Measurements from ENCODE around the gene GBP7.
"Not testable (repeated sequence)": the region's sequence is repeated elsewhere in the genome, so short reads cannot be mapped to it uniquely, and the experiment has no call there.

GBP7 gene, protein sequence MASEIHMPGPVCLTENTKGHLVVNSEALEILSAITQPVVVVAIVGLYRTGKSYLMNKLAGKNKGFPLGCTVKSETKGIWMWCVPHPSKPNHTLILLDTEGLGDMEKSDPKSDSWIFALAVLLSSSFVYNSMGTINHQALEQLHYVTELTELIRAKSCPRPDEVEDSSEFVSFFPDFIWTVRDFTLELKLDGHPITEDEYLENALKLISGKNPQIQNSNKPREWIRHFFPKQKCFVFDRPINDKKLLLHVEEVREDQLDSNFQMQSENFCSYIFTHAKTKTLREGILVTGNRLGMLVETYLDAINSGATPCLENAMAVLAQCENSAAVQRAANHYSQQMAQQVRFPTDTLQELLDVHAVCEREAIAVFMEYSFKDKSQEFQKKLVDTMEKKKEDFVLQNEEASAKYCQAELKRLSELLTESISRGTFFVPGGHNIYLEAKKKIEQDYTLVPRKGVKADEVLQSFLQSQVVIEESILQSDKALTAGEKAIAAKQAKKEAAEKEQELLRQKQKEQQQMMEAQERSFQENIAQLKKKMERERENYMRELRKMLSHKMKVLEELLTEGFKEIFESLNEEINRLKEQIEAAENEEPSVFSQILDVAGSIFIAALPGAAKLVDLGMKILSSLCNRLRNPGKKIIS

GRCh38 chr1:89175601-89176256 is at the start of gene GBP7:
Gene GBP7, minus strand, starts transcription at chr1:89176003. Its CDS starts 4,068 bp downstream, at chr1:89171935.
- H3K9me3 ChIP-seq (ENCODE audit: control insufficient read depth, low read length), result no peaks in the 10 kb centered on the region
- H3K36me3 ChIP-seq (ENCODE audit: control insufficient read depth, insufficient read depth, low read length, severe bottlenecking), result no peaks in the 10 kb centered on the region
- H3K27me3 ChIP-seq (replicated peaks; ENCODE audit: control insufficient read depth, insufficient read depth, low read length), result no peaks in the 10 kb centered on the region
- no peaks in the 10 kb centered on the region for H3K4me1 ChIP-seq (ENCODE audit: control insufficient read depth, insufficient read depth, low read length)
- H3K9ac ChIP-seq (ENCODE audit: low read length), result no peak within 1 kb of the TSS
- DNase-seq (ENCODE audit: low read depth), result no peak
- no peak within 1 kb of the TSS for H3K4me3 ChIP-seq (ENCODE audit: low read length)

- Histone ChIP-seq H3K4me3 (ENCODE audit: low read length) (no peak overlapping the region), H3K36me3 (ENCODE audit: control insufficient read depth, insufficient read depth, low read length, severe bottlenecking) (no peaks in the 10 kb centered on the region), H3K9ac (ENCODE audit: low read length) (no peak overlapping the region), H3K27me3 (replicated peaks; ENCODE audit: control insufficient read depth, insufficient read depth, low read length) (no peaks in the 10 kb centered on the region), H3K4me1 (ENCODE audit: control insufficient read depth, insufficient read depth, low read length) (no peaks in the 10 kb centered on the region), H3K9me3 (ENCODE audit: control insufficient read depth, low read length) (peaks cover 3% of the 10 kb centered on the region)
- no peak for DNase-seq (ENCODE audit: low read depth)
Measured at GRCh38 chr1:89221341-89221740, 45.5 kb upstream of the GBP7 start.

- not testable (repeated sequence) for DNase-seq (ENCODE audit: low read depth); H3K9ac ChIP-seq (ENCODE audit: low read length); H3K4me1 ChIP-seq (ENCODE audit: control insufficient read depth, insufficient read depth, low read length); H3K4me3 ChIP-seq (ENCODE audit: low read length); H3K36me3 ChIP-seq (ENCODE audit: control insufficient read depth, insufficient read depth, low read length, severe bottlenecking); H3K9me3 ChIP-seq (ENCODE audit: control insufficient read depth, low read length); H3K27me3 ChIP-seq (replicated peaks; ENCODE audit: control insufficient read depth, insufficient read depth, low read length)
Measured at GRCh38 chr1:89219851-89220250, 44.0 kb upstream of the GBP7 start.

DNA sequence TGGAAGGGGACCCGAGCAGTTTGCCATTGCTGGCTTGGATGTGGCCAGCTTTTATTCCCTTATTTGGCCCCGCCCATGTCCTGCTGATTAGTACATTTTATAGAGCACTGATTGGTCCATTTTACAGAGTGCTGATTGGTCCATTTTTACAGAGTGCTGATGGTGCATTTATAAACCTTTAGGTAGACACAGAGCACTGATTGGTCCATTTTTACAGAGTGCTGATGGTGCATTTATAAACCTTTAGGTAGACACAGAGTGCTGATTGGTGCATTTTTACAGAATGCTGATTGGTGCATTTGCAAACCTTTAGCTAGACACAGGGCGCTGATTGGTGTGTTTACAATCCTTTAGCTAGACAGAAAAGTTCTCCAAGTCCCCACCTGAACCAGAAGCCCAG is 43.1 kb upstream of the GBP7 start:
- DNase-seq (ENCODE audit: low read depth); H3K4me1 ChIP-seq (ENCODE audit: control insufficient read depth, insufficient read depth, low read length); H3K9me3 ChIP-seq (ENCODE audit: control insufficient read depth, low read length); H3K27me3 ChIP-seq (replicated peaks; ENCODE audit: control insufficient read depth, insufficient read depth, low read length); H3K4me3 ChIP-seq (ENCODE audit: low read length); H3K36me3 ChIP-seq (ENCODE audit: control insufficient read depth, insufficient read depth, low read length, severe bottlenecking); H3K9ac ChIP-seq (ENCODE audit: low read length): not testable (repeated sequence)

- no peak for DNase-seq (ENCODE audit: low read depth)
- peaks cover 16% of the 10 kb centered on the region for H3K9me3 ChIP-seq (ENCODE audit: control insufficient read depth, low read length)
Measured at GRCh38 chr1:89213347-89213746, 37.5 kb upstream of the GBP7 start.

GRCh38 chr1:89211035-89211634 is 35.3 kb upstream of the GBP7 start:
- no peaks in the 10 kb centered on the region for H3K36me3 ChIP-seq (ENCODE audit: control insufficient read depth, insufficient read depth, low read length, severe bottlenecking)
- H3K27me3 ChIP-seq (replicated peaks; ENCODE audit: control insufficient read depth, insufficient read depth, low read length), result no peaks in the 10 kb centered on the region
- H3K9ac ChIP-seq (ENCODE audit: low read length), result no peak overlapping the region
- DNase-seq (ENCODE audit: low read depth), result no peak
- H3K4me3 ChIP-seq (ENCODE audit: low read length), result no peak overlapping the region
- H3K4me1 ChIP-seq (ENCODE audit: control insufficient read depth, insufficient read depth, low read length), result no peaks in the 10 kb centered on the region
- H3K9me3 ChIP-seq (ENCODE audit: control insufficient read depth, low read length), result peaks cover 13% of the 10 kb centered on the region

More at GRCh38 chr1:89213347-89213746, 37.5 kb upstream of the GBP7 start:
- Histone ChIP-seq H3K4me3 (ENCODE audit: low read length) (no peak overlapping the region), H3K4me1 (ENCODE audit: control insufficient read depth, insufficient read depth, low read length) (no peaks in the 10 kb centered on the region), H3K27me3 (replicated peaks; ENCODE audit: control insufficient read depth, insufficient read depth, low read length) (no peaks in the 10 kb centered on the region), H3K36me3 (ENCODE audit: control insufficient read depth, insufficient read depth, low read length, severe bottlenecking) (no peaks in the 10 kb centered on the region), H3K9ac (ENCODE audit: low read length) (no peak overlapping the region)

GRCh38 chr1:89206373-89206772 is 30.6 kb upstream of the GBP7 start:
- Histone ChIP-seq H3K4me1 (ENCODE audit: control insufficient read depth, insufficient read depth, low read length) (no peaks in the 10 kb centered on the region), H3K4me3 (ENCODE audit: low read length) (no peak overlapping the region), H3K36me3 (ENCODE audit: control insufficient read depth, insufficient read depth, low read length, severe bottlenecking) (no peaks in the 10 kb centered on the region), H3K9me3 (ENCODE audit: control insufficient read depth, low read length) (peaks cover 11% of the 10 kb centered on the region), H3K9ac (ENCODE audit: low read length) (no peak overlapping the region), H3K27me3 (replicated peaks; ENCODE audit: control insufficient read depth, insufficient read depth, low read length) (no peaks in the 10 kb centered on the region)
- DNase-seq (ENCODE audit: low read depth), result no peak

DNA sequence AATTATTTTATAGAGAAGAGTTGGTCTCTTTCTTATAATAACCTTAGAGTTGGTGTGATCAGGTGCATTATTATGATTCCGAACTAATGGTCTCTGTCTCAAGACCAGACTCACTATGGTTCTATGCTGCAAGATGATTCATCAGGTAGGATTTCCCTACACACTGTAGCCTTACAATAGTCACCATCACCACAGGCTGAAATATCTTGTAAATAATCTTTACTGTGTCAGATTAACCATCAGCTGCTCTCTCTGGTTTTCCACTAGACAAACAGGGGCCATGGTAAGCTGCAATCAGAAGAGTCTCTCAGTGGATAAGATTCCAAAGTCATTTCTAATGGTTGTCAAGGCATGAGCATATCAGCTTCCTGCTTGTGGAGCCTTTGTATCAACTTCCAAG is 27.4 kb upstream of the GBP7 start:
- H3K27me3 ChIP-seq (replicated peaks; ENCODE audit: control insufficient read depth, insufficient read depth, low read length), result no peaks in the 10 kb centered on the region
- H3K9ac ChIP-seq (ENCODE audit: low read length), result no peak overlapping the region
- H3K4me1 ChIP-seq (ENCODE audit: control insufficient read depth, insufficient read depth, low read length), result peaks cover 3% of the 10 kb centered on the region
- H3K4me3 ChIP-seq (ENCODE audit: low read length), result no peak overlapping the region
- peaks cover 5% of the 10 kb centered on the region for H3K9me3 ChIP-seq (ENCODE audit: control insufficient read depth, low read length)
- peak; percentile 35 for DNase-seq (ENCODE audit: low read depth)
- H3K36me3 ChIP-seq (ENCODE audit: control insufficient read depth, insufficient read depth, low read length, severe bottlenecking), result no peaks in the 10 kb centered on the region

- DNase-seq (ENCODE audit: low read depth), result no peak
- H3K4me1 ChIP-seq (ENCODE audit: control insufficient read depth, insufficient read depth, low read length), result peaks cover 3% of the 10 kb centered on the region
- peaks cover 5% of the 10 kb centered on the region for H3K9me3 ChIP-seq (ENCODE audit: control insufficient read depth, low read length)
- no peak overlapping the region for H3K9ac ChIP-seq (ENCODE audit: low read length)
- no peak overlapping the region for H3K4me3 ChIP-seq (ENCODE audit: low read length)
- H3K27me3 ChIP-seq (replicated peaks; ENCODE audit: control insufficient read depth, insufficient read depth, low read length), result no peaks in the 10 kb centered on the region
- H3K36me3 ChIP-seq (ENCODE audit: control insufficient read depth, insufficient read depth, low read length, severe bottlenecking), result no peaks in the 10 kb centered on the region
Measured at GRCh38 chr1:89201106-89201794, 25.4 kb upstream of the GBP7 start.

DNA sequence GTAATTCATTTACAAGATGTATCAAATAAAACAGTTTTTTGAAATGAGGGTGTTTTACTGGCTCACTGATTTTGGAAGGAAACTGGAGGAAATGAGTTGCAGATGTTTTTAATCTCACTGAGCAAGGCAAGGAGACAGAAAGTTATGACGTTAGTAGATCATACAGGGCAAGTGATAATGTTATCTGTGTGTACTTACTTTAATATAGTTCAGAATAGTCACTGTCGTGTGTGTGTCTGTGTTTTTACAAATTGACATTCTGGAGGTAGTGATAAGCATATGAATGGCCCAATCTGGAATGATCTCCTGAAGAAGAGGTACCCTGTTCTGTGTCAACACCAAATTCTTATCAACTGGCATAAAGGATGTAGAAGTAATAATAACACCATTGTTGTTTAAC is 24.9 kb upstream of the GBP7 start:
- peaks cover 3% of the 10 kb centered on the region for H3K4me1 ChIP-seq (ENCODE audit: control insufficient read depth, insufficient read depth, low read length)
- H3K9me3 ChIP-seq (ENCODE audit: control insufficient read depth, low read length), result peaks cover 5% of the 10 kb centered on the region
- peak; percentile 62 for DNase-seq (ENCODE audit: low read depth)
- H3K9ac ChIP-seq (ENCODE audit: low read length), result no peak overlapping the region
- no peaks in the 10 kb centered on the region for H3K27me3 ChIP-seq (replicated peaks; ENCODE audit: control insufficient read depth, insufficient read depth, low read length)
- H3K4me3 ChIP-seq (ENCODE audit: low read length), result no peak overlapping the region
- no peaks in the 10 kb centered on the region for H3K36me3 ChIP-seq (ENCODE audit: control insufficient read depth, insufficient read depth, low read length, severe bottlenecking)

Measured in adipocyte (in vitro differentiated cells).